22Rv1 (cell line): ENCODE data around the gene DHX36.

Experiments
- H3K27ac ChIP-seq: fragments of 450-650 bp; 2 replicates; pipeline ENCODE4 v1.5.1; 2017
- CTCF ChIP-seq: fragments of 450-650 bp; IDR thresholded peaks from 2 replicates; pipeline ENCODE4 v1.5.1; 2017; ENCODE audit warnings: mild to moderate bottlenecking
- ZFX ChIP-seq: fragments of 450-650 bp; IDR thresholded peaks from 2 replicates; pipeline ENCODE4 v1.6.1; 2017; ENCODE audit warnings: antibody characterized with exemption, borderline replicate concordance

Gene DHX36

GRCh38 chr3:154225536-154225935, 98.8 kb downstream of the DHX36 start:
- H3K27ac ChIP-seq, result peak overlapping the region; percentile 56
- TF ChIP-seq CTCF, result no peak
- no peak for TF ChIP-seq ZFX

- H3K27ac ChIP-seq, result peak overlapping the region; percentile 56; the same call in 1 of the 2 replicates
- no peak for TF ChIP-seq ZFX
- no peak for TF ChIP-seq CTCF
Observed at GRCh38 chr3:154224866-154225265, 99.4 kb downstream of the DHX36 start.

- TF ChIP-seq ZFX, result no peak
- TF ChIP-seq CTCF, result no peak
- H3K27ac ChIP-seq, result peak overlapping the region; percentile 56; the same call in 1 of the 2 replicates
Observed at GRCh38 chr3:154224366-154224765, 99.9 kb downstream of the DHX36 start.

- no peak for TF ChIP-seq CTCF
- no peak for TF ChIP-seq ZFX
Observed at GRCh38 chr3:154223519-154223918, 100.8 kb downstream of the DHX36 start.

More at GRCh38 chr3:154223519-154223918, 100.8 kb downstream of the DHX36 start:
- no peak overlapping the region for H3K27ac ChIP-seq
